Urothelium cell line (cell line): Measurements from ENCODE around the gene LTC4S.
"Not testable (repeated sequence)": the region's sequence is repeated elsewhere in the genome, so short reads cannot be mapped to it uniquely, and the experiment has no call there.

ENCODE experiments used
- DNase-seq: peaks from one replicate; pipeline ENCODE4 v3.0.0; 2011; ENCODE audit warnings: low spot score, mixed read lengths
- FAIRE-seq: peaks from 2 replicates; lab custom pipeline; 2011; peaks lifted over from hg19 to GRCh38; lab: Jason Lieb, UNC

LTC4S gene, protein sequence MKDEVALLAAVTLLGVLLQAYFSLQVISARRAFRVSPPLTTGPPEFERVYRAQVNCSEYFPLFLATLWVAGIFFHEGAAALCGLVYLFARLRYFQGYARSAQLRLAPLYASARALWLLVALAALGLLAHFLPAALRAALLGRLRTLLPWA

DNA sequence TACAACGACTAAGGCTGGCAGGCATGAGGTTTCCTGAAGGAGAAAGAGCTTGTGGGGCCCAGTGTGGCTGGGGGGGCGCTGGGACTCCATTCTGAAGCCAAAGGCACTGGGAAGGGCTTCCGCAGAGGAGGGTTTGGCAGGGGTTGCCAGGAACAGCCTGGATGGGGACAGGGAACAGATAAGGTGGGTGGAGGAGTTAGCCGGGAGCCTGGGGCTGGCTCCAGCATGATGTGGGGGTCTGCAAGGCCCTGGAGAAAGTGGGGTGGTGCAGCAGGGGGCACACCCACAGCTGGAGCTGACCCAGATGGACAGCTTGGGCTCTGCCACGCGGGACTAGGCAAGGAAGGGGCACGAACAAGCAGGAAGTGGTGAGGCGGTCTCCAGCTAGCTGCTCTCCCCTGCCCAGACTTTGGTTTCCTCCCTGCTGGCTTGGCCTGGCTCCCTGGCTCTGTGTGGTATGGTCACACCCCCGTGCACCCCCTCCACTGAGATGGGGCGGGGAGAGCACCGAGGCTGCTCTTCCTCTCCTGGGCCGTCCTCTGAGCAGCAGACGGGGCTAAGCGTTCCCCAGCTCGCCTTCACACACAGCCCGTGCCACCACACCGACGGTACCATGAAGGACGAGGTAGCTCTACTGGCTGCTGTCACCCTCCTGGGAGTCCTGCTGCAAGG is at the start of gene LTC4S:
TSS of gene LTC4S (plus strand) at position 519 of the 672 bp plus-strand sequence. CDS start at position 614, 95 bp downstream.
- FAIRE-seq (no peak), DNase-seq (no peak)

DNA sequence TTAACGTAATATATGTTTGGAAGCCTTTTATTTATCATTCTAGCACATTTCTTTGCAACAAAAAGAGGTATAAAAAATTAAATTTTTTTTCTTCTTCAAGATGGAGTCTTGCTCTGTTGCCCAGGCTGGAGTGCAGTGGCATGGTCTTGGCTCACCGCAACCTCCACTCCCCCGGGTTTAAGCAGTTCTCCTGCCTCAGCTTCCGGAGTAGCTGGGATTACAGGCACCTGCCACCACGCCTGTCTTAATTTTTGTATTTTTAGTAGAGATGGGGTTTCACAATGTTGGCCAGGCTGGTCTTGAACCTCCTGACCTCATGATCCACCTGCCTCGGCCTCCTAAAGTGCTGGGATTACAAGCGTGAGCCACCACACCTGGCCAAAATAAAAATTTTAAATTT is 49.7 kb upstream of the LTC4S start:
- not testable (repeated sequence) for FAIRE-seq

DNA sequence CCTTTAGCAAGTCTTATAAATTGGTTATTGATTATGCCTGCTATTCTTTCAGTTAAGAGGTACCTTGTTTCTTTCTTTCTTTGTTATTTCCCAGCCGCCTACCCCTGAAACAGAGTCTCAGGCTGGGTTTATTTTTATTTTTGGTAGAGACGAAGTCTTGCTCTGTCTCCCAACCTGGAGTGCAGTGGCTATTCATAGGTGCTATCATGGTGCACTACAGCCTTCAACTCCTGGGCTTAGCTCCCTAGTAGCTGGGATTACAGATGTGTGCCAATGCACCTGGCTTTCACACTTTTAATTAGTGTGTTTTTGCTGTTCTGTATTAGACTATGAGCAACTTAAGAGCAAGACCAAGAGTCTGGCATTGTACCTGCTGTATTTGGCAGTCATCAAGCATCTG is 46.9 kb upstream of the LTC4S start:
- FAIRE-seq (no peak), DNase-seq (no peak)

More for the DNA sequence above, 49.7 kb upstream of the LTC4S start:
- DNase-seq, result not testable (repeated sequence)

DNA sequence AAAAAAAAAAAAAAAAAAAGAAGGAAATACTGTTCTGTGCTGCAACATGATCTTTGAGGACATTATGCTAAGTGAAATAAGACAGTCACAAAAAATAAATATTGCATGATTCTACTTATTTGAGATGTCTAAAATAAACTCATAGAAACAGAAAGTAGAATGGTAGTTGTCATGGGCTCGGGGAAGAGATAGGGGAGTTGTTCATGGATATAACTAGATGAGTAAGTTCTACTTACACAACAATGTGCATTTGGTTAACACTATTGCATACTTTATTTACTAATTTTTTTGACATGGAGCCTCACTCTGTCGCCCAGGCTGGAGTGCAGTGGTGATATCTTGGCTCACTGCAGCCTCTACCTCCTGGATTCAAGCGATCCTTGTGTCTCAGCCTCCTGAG is 46.0 kb upstream of the LTC4S start:
- no peak for FAIRE-seq
- no peak for DNase-seq

DNA sequence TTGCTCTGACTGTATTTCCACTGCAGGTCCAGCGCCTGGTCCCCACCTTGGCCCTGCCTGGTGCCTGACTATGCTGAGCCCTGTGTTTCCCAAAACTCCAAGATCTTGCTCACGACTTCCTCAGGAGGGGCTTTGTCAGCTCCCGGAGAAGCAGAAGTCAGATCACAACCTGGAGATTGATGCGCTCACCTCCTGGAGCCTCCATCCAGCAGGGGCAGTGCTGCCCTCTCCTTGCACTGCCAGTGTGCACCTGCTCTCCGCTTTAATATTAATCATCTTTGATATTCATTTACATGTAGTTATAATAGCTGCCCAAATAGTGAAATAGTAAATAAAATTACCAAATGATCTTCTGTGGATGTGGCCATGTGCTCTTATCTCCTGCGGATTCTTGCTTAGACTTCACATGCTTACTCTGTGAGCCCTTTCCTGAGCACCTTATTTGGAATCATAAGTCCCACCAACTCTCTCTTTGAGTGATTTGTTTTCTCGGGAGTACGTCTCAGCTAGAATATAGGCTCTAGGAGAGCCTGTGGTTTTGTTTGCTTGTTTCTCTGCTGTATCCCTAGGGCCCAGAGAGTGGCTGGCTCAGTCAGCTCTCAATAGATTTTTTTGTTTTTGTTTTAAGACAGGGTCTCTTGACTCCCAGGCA is 43.8 kb upstream of the LTC4S start:
- DNase-seq (no peak), FAIRE-seq (no peak)

DNA sequence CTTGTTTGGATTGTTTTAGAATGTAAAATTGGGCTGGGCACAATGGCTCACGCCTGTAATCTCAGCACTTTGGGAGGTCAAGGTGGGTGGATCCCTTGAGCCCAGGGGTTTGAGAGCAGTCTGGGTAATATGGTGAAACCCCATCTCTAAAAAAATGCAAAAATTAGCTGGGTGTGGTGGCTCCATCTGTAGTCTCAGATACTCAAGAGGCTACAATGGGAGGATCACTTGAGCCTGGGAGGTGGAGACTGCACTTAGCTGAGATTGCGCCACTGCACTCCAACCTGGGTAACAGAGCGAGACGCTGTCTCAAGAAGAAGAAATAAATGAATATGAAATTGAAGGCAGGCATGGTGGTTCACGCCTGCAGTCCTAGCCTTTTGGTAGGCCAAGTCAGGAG is 39.8 kb upstream of the LTC4S start:
- DNase-seq (no peak), FAIRE-seq (no peak)

DNA sequence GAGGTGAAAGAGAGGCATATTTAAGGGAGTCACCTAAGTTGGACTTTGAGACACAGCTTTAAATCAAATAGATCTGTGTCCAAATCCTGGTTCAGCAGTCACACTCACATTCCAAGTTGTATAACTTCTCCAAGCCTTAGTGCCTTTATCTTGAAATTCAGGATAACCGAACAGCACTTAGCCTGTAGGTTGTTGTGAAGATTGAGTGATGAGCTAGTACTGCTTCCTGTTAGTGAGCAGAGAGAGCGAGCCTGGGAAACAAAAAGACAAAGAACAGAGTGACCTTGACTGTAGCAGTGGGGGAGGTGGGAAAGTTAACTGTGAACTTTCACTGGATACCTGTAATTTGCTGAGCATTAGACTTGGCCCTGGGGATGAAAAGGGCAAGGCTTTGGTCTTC is 38.8 kb upstream of the LTC4S start:
- DNase-seq, result no peak
- FAIRE-seq, result no peak

DNA sequence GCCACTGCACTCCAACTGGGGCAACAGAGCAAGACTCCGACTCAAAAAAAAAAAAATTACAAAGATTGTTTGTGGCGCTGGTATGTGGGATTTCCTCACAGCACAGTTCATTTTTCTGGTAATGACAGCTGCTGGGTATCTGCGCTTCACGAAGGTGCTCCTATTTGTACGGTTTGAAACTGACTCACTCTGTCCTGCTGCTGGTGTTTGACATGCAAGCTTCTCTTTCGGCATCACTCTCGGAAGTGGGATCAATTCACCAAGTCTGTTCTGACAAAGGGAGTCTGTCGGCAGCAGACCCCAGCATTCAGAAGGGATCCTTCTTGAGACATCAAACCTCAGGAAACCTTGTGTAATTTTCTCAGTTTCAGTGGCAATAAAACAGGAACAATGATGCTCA is 34.8 kb upstream of the LTC4S start:
- no peak for FAIRE-seq
- DNase-seq, result no peak

DNA sequence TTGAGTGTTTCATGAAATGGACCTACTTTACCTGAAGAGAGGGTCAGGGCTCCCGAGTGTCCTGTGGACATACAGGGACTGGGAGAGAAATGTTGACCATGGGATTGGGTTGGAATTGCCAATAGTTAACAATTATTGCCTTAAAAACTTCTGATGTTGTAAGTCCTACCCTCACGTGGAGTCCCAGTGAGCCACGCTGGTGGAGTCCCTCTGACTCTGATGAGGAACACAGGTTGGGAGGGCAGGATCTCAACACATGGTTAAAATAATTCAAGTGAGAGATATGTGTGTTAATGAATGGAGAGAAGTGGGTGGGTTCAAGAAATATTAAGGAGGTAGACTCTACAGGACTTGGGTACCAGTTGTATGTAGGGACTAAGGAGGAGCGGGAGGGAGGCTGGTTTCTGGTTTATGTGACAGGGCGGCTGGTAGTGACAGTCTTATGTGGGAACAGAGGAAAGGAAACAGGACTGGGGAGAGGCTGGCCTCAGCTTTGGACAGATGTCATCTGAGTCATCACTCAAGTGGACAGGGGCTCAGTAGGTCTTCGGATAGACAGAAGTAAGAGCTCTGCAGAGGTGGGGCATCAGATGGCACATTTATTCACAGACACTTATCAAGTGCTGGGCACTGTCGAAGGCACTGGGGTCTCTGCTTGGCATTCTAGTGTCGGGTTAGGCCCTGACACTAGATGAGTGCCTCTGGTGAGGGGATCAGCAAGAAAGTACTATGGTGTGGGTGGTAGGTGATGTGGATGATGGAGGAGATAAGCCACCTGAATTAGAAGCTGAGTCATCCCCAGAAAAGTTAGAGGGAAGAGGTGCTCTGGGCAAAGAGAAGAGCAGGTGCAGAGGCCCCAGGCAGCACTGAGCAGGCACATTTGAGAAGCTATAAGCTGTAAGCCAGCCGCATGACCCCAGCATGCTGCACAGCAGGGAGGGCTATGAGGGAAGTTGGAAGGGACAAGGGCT is 33.9 kb upstream of the LTC4S start:
- FAIRE-seq (no peak), DNase-seq (no peak)

DNA sequence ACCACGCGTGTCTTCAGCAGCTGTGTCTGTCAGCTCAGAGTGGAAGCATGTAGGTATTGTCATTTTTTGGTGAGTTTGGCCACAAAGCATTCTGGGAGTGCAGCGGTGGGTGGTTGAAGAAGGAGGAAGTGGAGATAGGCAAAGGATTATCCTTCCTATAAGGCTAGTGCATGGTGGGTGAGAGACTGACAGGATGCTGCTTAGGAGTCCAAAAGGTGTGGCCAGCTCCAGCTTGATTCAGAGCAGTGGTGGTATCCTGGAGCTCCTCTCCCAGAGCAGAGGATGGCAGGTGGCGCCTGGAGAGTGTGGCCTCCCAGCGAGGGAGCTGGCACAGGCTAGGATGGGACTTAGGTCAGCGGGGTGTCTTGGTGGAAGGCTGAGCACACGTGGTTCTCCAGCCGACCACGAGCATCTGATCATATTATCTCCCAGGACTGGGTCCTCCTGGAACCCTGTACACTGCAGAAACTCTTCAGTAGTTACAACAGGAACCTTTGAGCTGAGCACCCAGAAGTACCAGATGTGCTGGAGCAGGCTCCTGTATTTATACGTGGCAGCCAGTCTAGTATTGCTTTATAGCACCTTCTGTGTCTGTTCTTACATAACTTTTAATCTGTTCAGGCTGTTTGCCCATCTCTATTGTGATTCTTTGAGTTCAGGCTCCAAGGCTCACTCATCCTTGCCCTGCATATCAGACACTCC is 31.6 kb upstream of the LTC4S start:
- FAIRE-seq, result no peak
- DNase-seq, result no peak

DNA sequence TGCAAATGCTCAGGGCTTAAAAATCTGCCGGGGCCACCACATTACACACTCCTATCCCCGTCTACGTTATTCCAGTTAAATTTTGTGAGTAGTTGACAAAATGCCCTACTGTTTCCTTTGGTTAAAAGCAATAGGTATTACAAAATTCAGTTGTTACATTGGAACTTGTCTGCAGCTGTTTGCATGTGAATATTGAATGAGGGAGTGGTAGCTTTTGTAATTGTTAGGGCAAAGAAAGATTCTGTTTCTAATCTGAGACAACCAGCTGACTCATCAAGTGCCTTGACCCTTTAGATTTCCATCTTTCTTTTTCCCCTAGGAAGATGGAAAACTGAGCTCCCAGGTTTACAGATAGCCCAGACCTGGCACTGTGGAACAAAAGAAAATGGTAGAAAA is 31.0 kb upstream of the LTC4S start:
- FAIRE-seq (no peak), DNase-seq (no peak)

DNA sequence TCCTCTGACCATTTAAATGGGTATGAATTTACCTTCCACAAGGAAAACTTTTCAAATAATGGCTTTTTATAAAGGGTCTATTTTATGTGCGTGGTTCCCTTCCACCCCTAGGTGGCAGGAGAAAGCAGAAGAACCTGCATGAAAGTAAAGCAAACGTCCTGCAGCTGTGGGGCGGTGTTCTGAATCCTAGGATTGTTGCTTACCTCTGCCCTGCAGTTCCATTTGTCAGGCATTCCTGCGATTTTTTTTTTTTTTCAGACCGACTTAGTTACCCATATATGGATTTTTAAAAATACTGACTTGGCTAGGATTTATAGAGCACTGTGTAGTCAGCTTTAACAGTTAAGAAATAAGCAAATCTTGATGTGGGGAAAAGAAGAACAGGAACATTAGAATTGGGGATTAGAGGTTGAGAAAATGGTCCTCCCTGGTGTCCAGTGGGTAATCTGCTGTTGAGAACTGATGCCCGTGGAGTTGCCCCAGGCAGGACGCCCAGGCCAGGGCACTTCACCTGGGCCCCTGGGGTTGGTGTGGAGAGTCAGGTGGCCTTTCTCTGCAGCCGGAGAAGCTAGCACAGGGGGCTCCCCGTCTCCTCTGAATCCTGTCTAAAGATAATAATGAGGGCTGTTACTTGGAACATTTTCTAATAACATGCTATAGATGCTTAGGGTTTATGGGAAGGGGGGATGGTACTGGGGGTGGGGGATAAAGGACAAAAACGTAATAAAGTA is 30.4 kb upstream of the LTC4S start:
- FAIRE-seq, result no peak
- peak; percentile 78 for DNase-seq

DNA sequence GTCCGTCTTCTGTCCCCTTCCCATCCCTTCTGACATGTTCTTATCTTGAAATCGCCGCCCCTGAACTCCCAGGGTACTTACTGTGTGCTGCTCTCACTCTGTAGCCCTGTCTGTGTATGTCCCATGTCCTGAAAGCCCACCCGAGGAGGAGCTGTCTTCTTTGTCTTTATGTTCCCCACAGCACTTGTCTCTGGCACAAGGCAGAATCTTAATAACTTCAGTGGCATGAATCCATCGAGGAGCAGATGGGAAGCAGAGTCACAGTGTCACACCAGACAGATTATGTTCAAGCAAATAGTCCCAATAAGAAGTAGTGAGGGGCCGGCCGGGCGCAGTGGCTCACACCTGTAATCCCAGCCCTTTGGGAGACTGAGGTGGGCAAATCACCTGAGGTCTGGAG is 29.7 kb upstream of the LTC4S start:
- DNase-seq (no peak), FAIRE-seq (no peak)

DNA sequence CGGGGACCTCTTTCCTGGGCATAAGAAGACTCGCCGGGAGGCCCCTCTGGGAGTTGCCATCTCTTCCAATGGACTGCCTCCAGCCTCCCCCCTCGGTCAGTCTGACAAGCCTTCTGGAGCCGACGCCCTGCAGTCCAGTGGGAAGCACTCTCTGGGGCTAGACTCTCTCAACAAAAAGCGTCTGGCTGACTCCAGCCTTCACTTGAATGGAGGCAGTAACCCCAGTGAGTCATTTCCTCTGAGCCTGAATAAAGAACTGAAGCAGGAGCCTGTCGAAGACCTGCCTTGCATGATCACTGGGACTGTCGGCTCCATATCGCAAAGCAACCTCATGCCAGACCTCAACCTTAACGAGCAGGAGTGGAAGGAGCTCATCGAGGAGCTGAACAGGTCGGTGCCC is 28.4 kb upstream of the LTC4S start:
- no peak for FAIRE-seq

DNA sequence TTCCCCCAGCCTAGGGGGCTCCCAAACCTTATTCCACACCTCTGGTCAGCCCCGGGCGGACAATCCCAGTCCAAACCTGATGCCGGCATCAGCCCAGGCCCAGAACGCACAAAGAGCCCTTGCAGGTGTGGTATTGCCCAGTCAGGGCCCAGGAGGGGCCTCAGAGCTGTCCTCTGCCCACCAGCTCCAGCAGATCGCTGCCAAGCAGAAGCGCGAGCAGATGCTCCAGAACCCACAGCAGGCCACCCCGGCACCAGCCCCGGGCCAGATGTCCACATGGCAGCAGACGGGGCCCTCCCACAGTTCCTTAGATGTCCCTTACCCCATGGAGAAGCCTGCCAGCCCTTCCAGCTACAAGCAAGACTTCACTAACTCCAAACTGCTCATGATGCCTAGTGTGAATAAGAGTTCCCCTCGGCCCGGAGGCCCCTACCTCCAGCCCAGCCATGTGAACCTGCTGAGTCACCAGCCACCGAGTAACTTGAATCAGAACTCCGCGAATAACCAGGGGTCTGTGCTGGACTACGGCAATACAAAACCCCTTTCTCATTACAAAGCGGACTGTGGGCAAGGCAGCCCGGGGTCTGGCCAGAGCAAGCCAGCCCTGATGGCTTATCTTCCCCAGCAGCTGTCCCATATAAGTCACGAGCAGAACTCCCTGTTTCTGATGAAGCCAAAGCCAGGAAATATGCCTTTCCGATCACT is 27.6 kb upstream of the LTC4S start:
- no peak for FAIRE-seq
- no peak for DNase-seq

More for the DNA sequence above, 28.4 kb upstream of the LTC4S start:
- DNase-seq, result peak; percentile 52

DNA sequence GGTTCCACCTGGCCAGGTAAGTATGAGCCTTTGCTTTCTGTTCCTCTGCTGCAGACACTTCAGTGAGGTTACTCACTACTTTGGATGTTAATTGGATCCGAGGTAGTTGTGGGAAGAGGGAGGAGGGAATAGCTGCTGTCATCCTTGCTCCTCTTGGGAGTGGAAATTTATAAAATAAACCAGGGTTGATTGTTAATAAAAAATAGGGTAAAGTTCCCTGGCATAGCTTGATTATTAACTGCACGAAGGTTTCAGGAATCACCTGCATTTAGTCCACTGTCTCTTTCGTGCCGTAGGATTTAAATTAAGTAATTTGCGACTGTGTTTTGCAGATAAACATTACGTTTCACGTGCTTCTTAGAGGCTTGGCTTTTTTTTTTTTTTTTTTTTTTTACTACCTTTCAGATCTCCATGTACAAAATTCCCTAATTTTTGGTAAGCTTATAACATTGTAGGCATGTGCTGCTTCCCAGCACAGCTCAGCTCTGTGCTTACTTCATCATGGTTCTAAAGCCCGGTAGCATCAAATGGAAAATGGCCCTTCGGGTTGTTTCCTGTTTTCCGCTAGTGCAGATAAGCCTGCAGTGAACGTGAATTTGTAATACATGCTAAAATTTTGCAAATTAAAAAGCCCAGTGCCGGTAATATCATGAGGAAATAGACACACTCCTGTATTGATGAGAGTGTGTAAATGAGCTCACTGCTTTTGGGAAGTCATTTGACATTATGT is 26.9 kb upstream of the LTC4S start:
- FAIRE-seq (no peak), DNase-seq (no peak)

DNA sequence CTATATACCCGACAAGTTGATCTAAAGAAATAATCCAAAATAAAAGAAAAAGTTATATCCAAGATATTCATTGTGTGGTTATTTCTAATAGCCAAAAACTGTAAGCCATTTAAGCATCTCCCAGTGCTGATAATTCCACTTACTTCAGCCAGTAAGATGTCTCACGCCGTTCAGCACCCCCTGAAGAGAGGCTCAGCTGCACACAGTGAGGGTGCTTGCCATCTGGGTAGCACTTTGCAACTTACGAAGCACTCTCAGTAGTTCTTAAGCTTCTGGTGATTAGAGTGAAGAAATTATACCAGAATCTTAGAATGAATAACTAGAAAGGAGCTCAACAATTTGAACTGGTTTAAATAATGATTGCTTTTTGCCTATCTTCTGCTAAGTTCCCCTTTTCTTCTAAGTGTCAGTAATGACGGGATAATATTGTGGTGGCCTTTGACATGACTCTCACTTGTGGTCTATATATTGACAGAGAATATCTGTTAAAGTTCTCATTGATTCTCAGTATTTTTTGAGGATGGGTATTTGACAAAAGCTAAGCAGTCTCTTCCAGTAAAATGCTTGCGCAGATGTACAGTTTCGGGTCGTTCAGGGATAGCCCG is 26.2 kb upstream of the LTC4S start:
- DNase-seq, result no peak
- no peak for FAIRE-seq
